Measurements from ENCODE around the gene ASF1B. TPM values are rescaled to one million over a fixed set of nuclear protein-coding genes. Genes with fewer than 3 reads are reported as not detected.
A peak's percentile ranks its signal among the peaks of the same experiment; 100 is the strongest.

The ASF1B gene
- total RNA-seq, 1 donor from 2014 or later, result 2.3 TPM

DNA sequence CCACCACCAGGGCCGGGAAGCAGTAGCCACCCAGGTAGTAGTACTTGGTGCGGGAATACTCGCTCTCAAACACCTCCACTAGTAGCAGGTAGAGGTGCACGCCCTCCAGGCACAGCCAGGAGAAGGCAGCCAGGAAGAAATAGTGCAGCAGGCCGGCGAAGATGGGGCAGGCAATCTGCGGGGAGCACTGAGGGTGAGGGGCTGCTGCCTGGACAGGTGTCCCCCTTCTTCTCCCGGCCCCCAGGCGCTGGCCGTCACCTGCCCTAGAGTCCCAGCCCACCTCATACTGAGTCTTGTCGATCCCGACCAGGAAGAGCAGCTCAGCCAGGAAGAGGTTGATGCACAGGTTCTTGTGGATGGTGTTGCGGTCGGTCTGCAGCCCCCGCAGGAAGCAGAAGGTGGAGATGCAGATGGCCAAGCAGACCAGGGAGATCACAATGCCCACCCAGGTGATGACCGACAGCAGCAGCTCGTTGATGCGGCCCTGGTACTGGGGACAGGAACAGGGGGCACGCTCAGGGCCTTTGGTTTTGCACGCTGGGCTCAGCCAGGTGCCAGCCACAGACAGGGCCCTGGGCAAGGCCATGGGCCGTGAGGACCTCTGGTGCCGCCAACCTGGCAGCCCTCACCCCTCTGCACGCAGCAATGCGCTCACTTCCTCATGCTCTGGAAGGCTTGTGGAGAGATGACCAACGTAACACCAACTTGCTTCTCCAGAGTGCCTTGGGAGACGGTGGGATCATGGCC is 20.8 kb upstream of the ASF1B start:
- H3K36me3 Mint-ChIP-seq (ENCODE audit: unreplicated experiment), result peaks cover 4% of the 10 kb centered on the region
- no peak overlapping the region for H3K27ac Mint-ChIP-seq (ENCODE audit: unreplicated experiment)
- no peak for DNase-seq
- peaks cover 13% of the 10 kb centered on the region for H3K27me3 Mint-ChIP-seq (ENCODE audit: unreplicated experiment)
- TF ChIP-seq, protein P1, sequence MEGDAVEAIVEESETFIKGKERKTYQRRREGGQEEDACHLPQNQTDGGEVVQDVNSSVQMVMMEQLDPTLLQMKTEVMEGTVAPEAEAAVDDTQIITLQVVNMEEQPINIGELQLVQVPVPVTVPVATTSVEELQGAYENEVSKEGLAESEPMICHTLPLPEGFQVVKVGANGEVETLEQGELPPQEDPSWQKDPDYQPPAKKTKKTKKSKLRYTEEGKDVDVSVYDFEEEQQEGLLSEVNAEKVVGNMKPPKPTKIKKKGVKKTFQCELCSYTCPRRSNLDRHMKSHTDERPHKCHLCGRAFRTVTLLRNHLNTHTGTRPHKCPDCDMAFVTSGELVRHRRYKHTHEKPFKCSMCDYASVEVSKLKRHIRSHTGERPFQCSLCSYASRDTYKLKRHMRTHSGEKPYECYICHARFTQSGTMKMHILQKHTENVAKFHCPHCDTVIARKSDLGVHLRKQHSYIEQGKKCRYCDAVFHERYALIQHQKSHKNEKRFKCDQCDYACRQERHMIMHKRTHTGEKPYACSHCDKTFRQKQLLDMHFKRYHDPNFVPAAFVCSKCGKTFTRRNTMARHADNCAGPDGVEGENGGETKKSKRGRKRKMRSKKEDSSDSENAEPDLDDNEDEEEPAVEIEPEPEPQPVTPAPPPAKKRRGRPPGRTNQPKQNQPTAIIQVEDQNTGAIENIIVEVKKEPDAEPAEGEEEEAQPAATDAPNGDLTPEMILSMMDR (IDR thresholded peaks at IDR 0.05; ENCODE audit: partially characterized antibody, unreplicated experiment), result no peak
- no peak overlapping the region for H3K4me3 Mint-ChIP-seq (ENCODE audit: unreplicated experiment)
- peaks cover 14% of the 10 kb centered on the region for H3K4me1 Mint-ChIP-seq (ENCODE audit: low read depth, unreplicated experiment)
- H3K9me3 Mint-ChIP-seq (ENCODE audit: unreplicated experiment), result peaks cover 2% of the 10 kb centered on the region

DNA sequence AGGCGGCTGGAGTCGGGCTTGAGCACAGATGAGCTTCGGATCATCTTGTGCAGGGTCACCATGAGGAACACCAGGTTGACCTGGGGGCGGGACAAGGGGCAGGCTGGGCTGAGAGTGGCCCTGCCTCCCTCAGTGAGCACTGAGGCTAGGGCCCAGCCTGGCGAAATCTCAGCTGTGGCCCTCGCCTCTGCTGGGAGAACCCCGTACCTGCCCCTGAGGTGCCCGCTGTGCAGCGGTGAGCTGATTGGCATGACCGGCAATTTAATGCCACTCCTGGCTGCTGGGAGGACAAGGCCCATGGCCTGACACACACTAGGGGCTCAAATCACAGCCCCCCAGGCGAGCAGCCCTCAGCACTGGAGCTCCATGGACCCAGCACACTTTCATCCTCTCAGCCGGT is 19.7 kb upstream of the ASF1B start:
- H3K9me3 Mint-ChIP-seq (ENCODE audit: unreplicated experiment), result peaks cover 2% of the 10 kb centered on the region
- H3K4me1 Mint-ChIP-seq (ENCODE audit: low read depth, unreplicated experiment), result peaks cover 14% of the 10 kb centered on the region
- no peak overlapping the region for H3K27ac Mint-ChIP-seq (ENCODE audit: unreplicated experiment)
- H3K4me3 Mint-ChIP-seq (ENCODE audit: unreplicated experiment), result no peak overlapping the region
- TF ChIP-seq, protein P1 (IDR thresholded peaks at IDR 0.05; ENCODE audit: partially characterized antibody, unreplicated experiment), result no peak
- H3K27me3 Mint-ChIP-seq (ENCODE audit: unreplicated experiment), result peaks cover 12% of the 10 kb centered on the region
- DNase-seq, result no peak
- H3K36me3 Mint-ChIP-seq (ENCODE audit: unreplicated experiment), result peaks cover 4% of the 10 kb centered on the region

DNA sequence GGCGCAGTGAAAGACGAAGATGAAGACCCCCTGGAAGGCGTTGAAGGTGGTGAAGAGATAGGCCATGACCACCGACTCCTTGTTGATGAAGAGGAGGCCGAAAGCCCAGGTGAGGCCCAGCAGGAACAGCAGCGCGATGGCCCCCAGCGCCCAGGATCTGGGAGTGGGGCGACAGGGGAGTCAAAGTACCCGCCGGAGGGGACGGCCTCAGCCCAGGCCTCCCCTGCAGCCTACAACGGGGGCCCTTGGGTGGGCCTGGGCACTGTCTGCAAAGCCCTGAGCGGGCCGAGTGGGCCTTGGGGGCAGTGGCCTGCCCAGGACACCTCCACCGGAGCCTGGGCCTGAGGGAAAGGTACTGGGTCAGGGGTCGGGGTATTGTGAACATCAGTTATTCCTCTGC is 19.0 kb upstream of the ASF1B start:
- peaks cover 4% of the 10 kb centered on the region for H3K36me3 Mint-ChIP-seq (ENCODE audit: unreplicated experiment)
- H3K9me3 Mint-ChIP-seq (ENCODE audit: unreplicated experiment), result peaks cover 2% of the 10 kb centered on the region
- DNase-seq, result no peak
- peaks cover 12% of the 10 kb centered on the region for H3K27me3 Mint-ChIP-seq (ENCODE audit: unreplicated experiment)
- H3K27ac Mint-ChIP-seq (ENCODE audit: unreplicated experiment), result no peak overlapping the region
- peaks cover 9% of the 10 kb centered on the region for H3K4me1 Mint-ChIP-seq (ENCODE audit: low read depth, unreplicated experiment)
- H3K4me3 Mint-ChIP-seq (ENCODE audit: unreplicated experiment), result no peak overlapping the region
- TF ChIP-seq, protein P1 (IDR thresholded peaks at IDR 0.05; ENCODE audit: partially characterized antibody, unreplicated experiment), result no peak

DNA sequence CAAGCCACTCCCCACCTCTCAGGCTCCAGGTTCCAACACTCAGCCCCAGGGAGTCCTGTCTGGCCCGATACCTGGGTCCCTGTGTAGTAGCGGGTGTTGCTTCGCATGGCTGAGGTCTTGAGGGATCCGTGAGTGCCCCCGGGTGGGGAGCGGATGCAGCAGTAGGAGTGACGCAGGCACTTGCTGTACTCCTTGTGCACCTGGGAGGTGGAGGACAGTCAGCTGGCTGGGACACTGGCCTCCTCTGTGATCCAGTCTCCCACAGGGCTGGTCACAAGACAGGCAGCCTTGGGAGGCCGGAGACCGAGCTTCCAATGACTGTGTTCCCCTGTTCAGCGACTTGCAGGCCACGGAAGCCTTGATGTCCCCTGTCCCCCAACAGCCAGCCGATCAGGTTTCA is 16.3 kb upstream of the ASF1B start:
- DNase-seq, result no peak
- H3K36me3 Mint-ChIP-seq (ENCODE audit: unreplicated experiment), result peaks cover 4% of the 10 kb centered on the region
- peak overlapping the region; percentile 67 for H3K27ac Mint-ChIP-seq (ENCODE audit: unreplicated experiment)
- peaks cover 14% of the 10 kb centered on the region for H3K4me1 Mint-ChIP-seq (ENCODE audit: low read depth, unreplicated experiment)
- H3K4me3 Mint-ChIP-seq (ENCODE audit: unreplicated experiment), result no peak overlapping the region
- H3K9me3 Mint-ChIP-seq (ENCODE audit: unreplicated experiment), result peaks cover 4% of the 10 kb centered on the region
- peaks cover 15% of the 10 kb centered on the region for H3K27me3 Mint-ChIP-seq (ENCODE audit: unreplicated experiment)
- TF ChIP-seq, protein P1 (IDR thresholded peaks at IDR 0.05; ENCODE audit: partially characterized antibody, unreplicated experiment), result no peak

Measured in glutamatergic neuron (in vitro differentiated cells).